H1 (cell line): ENCODE measurements around the gene ATP11A.

Experiments
- ASH2L ChIP-seq: fragments of 200-600, 300-600 bp; sonication (generic); IDR thresholded peaks from one replicate; pipeline ENCODE4 v1.7.1; 2017; ENCODE audit warnings: low read length
- ATF2 ChIP-seq: IDR thresholded peaks from 2 replicates; pipeline ENCODE4 v1.6.1; 2012; ENCODE audit warnings: low read length, inconsistent platforms
- BRCA1 ChIP-seq: IDR thresholded peaks from 2 replicates; pipeline ENCODE4 v1.6.1; 2012; ENCODE audit warnings: low read depth, low read length, improper control_type of control experiment
- CHD1 ChIP-seq: IDR thresholded peaks from 2 replicates; pipeline ENCODE4 v1.6.1; 2012; ENCODE audit warnings: low read depth, low read length, improper control_type of control experiment
- CHD2 ChIP-seq: IDR thresholded peaks from 2 replicates; pipeline ENCODE4 v1.6.1; 2012; ENCODE audit warnings: low read length, improper control_type of control experiment
- CTCF ChIP-seq, 3 experiments: IDR thresholded peaks; 1 replicate in 2 of 3; 2 replicates in 1 of 3; pipeline versions ENCODE4 v1.5.1 to v1.6.1; 2011; ENCODE audit warnings: low read length in 3 of 3, mild to moderate bottlenecking in 3 of 3, inconsistent platforms in 2 of 3, low read depth in 1 of 3, moderate library complexity in 1 of 3; ENCODE audit not compliant: insufficient read depth in 1 of 3; ENCODE audit errors: control extremely low read depth in 1 of 3
- EZH2 ChIP-seq: fragments of 200-600 bp; sonication (generic); IDR thresholded peaks from 2 replicates; pipeline ENCODE4 v1.7.1; 2012; ENCODE audit warnings: low read depth, mild to moderate bottlenecking, moderate library complexity, low read length, inconsistent platforms; ENCODE audit not compliant: severe bottlenecking
- PHF8 ChIP-seq: fragments of 200-600 bp; sonication (generic); conservative IDR thresholded peaks from 2 replicates; pipeline ENCODE4 v1.7.1; 2012; ENCODE audit warnings: low read depth, mild to moderate bottlenecking, inconsistent platforms, low read length, moderate library complexity
- POLR2A ChIP-seq, 2 experiments: IDR thresholded peaks; 1 replicate in 1 of 2; 2 replicates in 1 of 2; pipeline ENCODE4 v1.6.1; 2011; ENCODE audit warnings: low read depth in 2 of 2, low read length in 2 of 2, mild to moderate bottlenecking in 2 of 2; ENCODE audit errors: control extremely low read depth in 1 of 2
- POLR2AphosphoS5 ChIP-seq: IDR thresholded peaks from 2 replicates; pipeline ENCODE4 v1.6.1; 2011; ENCODE audit warnings: low read depth, low read length
- RAD21 ChIP-seq, 2 experiments: IDR thresholded peaks in 1 of 2; conservative IDR thresholded peaks in 1 of 2; 2 replicates each; pipeline ENCODE4 v1.6.1; 2011; ENCODE audit warnings: low read depth in 2 of 2, low read length in 2 of 2, improper control_type of control experiment in 1 of 2, inconsistent platforms in 1 of 2, mild to moderate bottlenecking in 1 of 2, moderate library complexity in 1 of 2
- RFX5 ChIP-seq: IDR thresholded peaks from 2 replicates; pipeline ENCODE4 v1.6.1; 2011; ENCODE audit warnings: low read depth, low read length, improper control_type of control experiment, borderline replicate concordance
- SP4 ChIP-seq: IDR thresholded peaks from 2 replicates; pipeline ENCODE4 v1.6.1; 2012; ENCODE audit warnings: low read length, inconsistent platforms
- TBP ChIP-seq: IDR thresholded peaks from 2 replicates; pipeline ENCODE4 v1.6.1; 2011; ENCODE audit warnings: low read depth, low read length, improper control_type of control experiment

DNA sequence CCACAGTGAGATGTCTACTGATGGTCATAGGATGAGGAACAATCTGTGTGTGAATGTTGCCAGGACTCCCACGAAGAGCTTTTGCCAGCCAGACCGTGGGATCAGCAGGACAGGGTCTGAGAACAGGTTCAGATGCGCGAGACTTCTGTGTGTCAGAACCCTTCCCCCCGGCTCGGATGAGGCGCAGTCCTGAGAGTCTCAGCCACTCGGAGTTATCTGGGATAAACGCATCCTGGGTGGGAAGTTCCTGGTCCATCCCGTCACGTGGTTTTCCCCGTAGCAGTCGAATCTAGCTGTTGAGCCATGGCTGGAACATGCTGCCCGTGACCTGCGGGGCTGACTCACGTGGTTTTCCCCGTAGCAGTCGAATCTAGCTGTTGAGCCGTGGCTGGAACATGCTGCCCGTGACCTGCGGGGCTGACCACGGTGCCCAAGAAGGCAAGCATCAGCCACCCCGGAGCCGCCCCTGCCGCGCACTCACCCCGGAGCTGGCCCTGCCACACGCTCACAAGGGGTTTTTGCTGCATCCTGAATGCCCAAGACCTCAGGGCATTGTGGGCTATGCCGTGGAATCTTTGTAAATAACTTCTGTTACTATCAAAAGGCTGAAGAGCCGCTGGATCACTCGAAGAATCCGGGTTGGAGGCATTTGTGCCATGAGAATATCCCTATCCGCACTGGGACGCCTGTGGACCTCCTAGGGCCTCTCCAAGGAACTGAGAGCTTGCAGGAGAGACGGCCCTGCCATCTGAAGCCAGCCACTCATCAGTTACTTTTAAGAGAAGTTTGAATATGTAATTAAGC lies 148.4 kb downstream of the ATP11A start:
- TF ChIP-seq POLR2A (IDR thresholded peaks at IDR 0.05; ENCODE audit: control extremely low read depth in 1 of 2, low read depth in 2 of 2, low read length in 2 of 2): no peak
- TF ChIP-seq PHF8: no peak
- no peak for TF ChIP-seq CTCF (IDR thresholded peaks at IDR 0.05; ENCODE audit: control extremely low read depth in 1 of 3, insufficient read depth in 1 of 3, low read depth in 1 of 3, low read length in 3 of 3)
- no peak for TF ChIP-seq EZH2
- no peak for TF ChIP-seq BRCA1
- TF ChIP-seq RFX5: no peak
- no peak for TF ChIP-seq ASH2L
- TF ChIP-seq TBP: no peak
- TF ChIP-seq CHD2: no peak
- no peak for TF ChIP-seq RAD21 (IDR thresholded peaks at IDR 0.05 in 1 of 2, conservative IDR thresholded peaks at IDR 0.05 in 1 of 2; ENCODE audit: low read depth in 2 of 2, low read length in 2 of 2)
- TF ChIP-seq SP4: no peak
- TF ChIP-seq POLR2AphosphoS5: no peak
- no peak for TF ChIP-seq CHD1
- no peak for TF ChIP-seq ATF2
